ENCODE measurements around the gene FOXA3. TPM values are rescaled to one million over a fixed set of nuclear protein-coding genes. Genes with fewer than 3 reads are reported as not detected.
"Not testable (repeated sequence)": the region's sequence is repeated elsewhere in the genome, so short reads cannot be mapped to it uniquely, and the experiment has no call there.

FOXA3 gene
- total RNA-seq, 4 donors from 2014 or later = not detected

DNA sequence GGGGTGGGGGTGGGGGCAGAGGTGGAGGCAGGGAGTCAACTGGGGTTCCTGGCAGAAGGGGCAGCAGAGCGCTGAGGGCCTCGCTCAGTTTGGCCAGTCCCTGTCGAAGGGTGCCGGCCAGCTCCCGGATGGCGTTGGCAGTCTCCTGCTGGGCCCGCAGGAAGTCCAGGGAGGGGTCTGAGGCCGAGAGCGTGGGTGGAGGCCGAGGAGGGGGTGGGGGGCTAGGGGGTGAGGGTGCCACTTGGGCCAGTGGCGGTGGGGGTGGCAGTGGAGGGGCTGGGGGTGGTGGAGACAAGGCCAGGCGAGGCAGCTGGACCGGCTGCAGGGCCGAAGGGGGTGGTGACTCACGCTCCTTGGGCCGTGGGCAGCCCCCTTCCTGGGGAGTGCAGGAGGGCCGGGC lies 26.8 kb downstream of the FOXA3 start:
- Histone ChIP-seq H3K4me3 (no peak overlapping the region), H3K27me3 (no peaks in the 10 kb centered on the region), H3K36me3 (peaks cover 0 to 3% of the 10 kb centered on the region in 2 donors), H3K9me3 (no peaks in the 10 kb centered on the region), H3K4me1 (peaks cover 5 to 6% of the 10 kb centered on the region in 2 donors), H3K27ac (no peak overlapping the region)
- DNase-seq (no peak), ATAC-seq (no peak)
- intact Hi-C loops (cut with DNase I; ENCODE audit: low total_unique reads) (no loop called here), in situ Hi-C loops (cut with MboI; ENCODE audit: low sequenced_read_pairs in 4 of 4) (no loop called here)
- TF ChIP-seq, protein P1, sequence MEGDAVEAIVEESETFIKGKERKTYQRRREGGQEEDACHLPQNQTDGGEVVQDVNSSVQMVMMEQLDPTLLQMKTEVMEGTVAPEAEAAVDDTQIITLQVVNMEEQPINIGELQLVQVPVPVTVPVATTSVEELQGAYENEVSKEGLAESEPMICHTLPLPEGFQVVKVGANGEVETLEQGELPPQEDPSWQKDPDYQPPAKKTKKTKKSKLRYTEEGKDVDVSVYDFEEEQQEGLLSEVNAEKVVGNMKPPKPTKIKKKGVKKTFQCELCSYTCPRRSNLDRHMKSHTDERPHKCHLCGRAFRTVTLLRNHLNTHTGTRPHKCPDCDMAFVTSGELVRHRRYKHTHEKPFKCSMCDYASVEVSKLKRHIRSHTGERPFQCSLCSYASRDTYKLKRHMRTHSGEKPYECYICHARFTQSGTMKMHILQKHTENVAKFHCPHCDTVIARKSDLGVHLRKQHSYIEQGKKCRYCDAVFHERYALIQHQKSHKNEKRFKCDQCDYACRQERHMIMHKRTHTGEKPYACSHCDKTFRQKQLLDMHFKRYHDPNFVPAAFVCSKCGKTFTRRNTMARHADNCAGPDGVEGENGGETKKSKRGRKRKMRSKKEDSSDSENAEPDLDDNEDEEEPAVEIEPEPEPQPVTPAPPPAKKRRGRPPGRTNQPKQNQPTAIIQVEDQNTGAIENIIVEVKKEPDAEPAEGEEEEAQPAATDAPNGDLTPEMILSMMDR (IDR thresholded peaks at IDR 0.05 in 4 of 5, conservative IDR thresholded peaks at IDR 0.05 in 1 of 5) = no peak
- no peak for TF ChIP-seq POLR2A (IDR thresholded peaks at IDR 0.05)

DNA sequence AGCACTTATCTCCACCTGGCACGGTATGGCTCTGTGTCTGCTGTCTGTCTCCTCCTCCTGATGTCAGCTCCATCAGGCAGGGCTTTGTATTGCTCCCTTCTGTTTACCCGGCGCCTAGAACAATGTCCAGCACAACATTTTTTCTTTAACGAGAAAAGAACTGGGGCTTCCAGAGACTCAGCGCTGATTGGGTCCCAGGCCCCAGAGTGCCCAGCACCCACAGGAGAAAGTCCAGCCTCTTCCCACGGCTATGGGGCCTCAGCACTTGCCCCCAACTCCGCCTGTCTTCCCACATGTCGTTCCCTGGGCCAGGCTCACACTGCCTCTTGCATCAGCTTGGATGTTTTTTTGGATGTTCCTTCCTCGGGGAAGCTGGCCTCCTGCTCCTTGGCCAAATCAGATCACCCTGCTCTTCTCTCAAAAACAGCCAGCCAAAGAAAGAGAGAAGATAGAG lies 31.4 kb downstream of the FOXA3 start:
- no peaks in the 10 kb centered on the region for H3K27me3 ChIP-seq
- TF ChIP-seq POLR2A (IDR thresholded peaks at IDR 0.05) = no peak
- TF ChIP-seq, protein P1 (IDR thresholded peaks at IDR 0.05 in 4 of 5, conservative IDR thresholded peaks at IDR 0.05 in 1 of 5) = no peak
- H3K4me1 ChIP-seq = no peaks in the 10 kb centered on the region
- peaks cover 0 to 33% of the 10 kb centered on the region in 2 donors for H3K36me3 ChIP-seq
- DNase-seq (no peak), ATAC-seq (no peak)
- no peaks in the 10 kb centered on the region for H3K9me3 ChIP-seq
- H3K4me3 ChIP-seq = no peak overlapping the region
- H3K27ac ChIP-seq = no peak overlapping the region
- in situ Hi-C loops (cut with MboI; ENCODE audit: low sequenced_read_pairs in 4 of 4) = no loop called here
- intact Hi-C loops (cut with DNase I; ENCODE audit: low total_unique reads) = no loop called here

DNA sequence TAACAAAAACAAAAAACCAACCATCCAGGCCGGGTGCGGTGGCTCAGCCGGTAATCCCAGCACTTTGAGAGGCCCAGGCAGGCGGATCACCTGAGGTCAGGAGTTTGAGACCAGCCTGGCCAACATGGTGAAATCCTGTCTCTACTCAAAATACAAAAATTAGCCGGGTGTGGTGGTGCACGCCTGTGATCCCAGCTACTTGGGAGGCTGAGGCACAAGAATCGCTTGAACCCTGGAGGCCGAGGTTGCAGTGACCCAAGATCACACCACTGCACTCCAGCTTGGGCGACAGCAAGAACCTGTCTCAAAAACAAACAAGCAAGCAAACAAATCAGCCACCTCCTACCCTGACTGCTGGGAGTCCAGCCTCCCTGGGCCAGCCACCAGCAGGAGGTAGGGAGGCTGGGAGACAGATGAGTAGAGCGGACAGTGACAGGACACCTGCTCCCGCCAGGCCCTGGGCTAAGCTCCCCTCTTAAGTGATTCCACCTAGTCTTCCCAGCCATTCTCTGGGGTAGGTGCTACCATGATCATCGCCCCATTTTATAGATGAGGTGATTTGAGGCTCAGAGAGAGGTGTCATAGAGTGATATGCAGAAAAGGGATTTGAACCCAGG lies 32.0 kb downstream of the FOXA3 start:
- H3K9me3 ChIP-seq; H3K4me1 ChIP-seq; H3K4me3 ChIP-seq; DNase-seq; intact Hi-C loops (cut with DNase I; ENCODE audit: low total_unique reads); H3K27me3 ChIP-seq; in situ Hi-C loops (cut with MboI; ENCODE audit: low sequenced_read_pairs in 4 of 4); ATAC-seq; H3K27ac ChIP-seq: not testable (repeated sequence)
- peaks cover 0 to 33% of the 10 kb centered on the region in 2 donors for H3K36me3 ChIP-seq

DNA sequence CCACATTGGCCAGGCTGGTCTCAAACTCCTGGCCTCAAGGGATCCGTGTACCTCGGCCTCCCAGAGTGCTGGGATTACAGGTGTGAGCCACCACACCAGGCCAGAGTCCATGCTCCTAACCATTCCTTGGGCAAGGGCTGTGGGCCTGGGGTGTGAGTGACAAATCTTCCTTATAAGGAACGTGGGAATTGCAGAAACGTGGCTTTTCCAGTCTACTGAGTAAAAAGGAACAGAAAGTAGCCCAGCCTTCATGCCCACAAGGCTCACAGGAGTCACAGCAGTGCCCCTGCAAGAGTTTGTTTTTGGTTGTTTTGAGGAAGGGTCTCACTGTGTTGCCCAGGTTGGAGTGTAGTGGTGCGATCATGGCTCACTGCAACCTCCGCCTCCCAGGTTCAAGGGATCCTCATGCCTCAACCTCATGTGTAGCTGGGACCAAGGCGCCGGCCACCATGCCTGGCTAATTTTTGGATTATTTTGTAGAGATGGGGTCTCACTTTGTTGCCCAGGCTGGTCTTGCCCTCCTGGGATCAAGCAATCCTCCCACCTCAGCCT lies 33.2 kb downstream of the FOXA3 start:
- H3K27ac ChIP-seq = no peak overlapping the region
- peaks cover 7 to 11% of the 10 kb centered on the region in 2 donors for H3K4me1 ChIP-seq
- in situ Hi-C loops (cut with MboI; ENCODE audit: low sequenced_read_pairs in 4 of 4) (no loop called here), intact Hi-C loops (cut with DNase I; ENCODE audit: low total_unique reads) (no loop called here)
- ATAC-seq (no peak), DNase-seq (no peak)
- no peak overlapping the region for H3K4me3 ChIP-seq
- no peaks in the 10 kb centered on the region for H3K9me3 ChIP-seq
- TF ChIP-seq, protein P1 (IDR thresholded peaks at IDR 0.05 in 4 of 5, conservative IDR thresholded peaks at IDR 0.05 in 1 of 5) = no peak
- TF ChIP-seq POLR2A (IDR thresholded peaks at IDR 0.05) = no peak
- peaks cover 0 to 33% of the 10 kb centered on the region in 2 donors for H3K36me3 ChIP-seq
- no peaks in the 10 kb centered on the region for H3K27me3 ChIP-seq

DNA sequence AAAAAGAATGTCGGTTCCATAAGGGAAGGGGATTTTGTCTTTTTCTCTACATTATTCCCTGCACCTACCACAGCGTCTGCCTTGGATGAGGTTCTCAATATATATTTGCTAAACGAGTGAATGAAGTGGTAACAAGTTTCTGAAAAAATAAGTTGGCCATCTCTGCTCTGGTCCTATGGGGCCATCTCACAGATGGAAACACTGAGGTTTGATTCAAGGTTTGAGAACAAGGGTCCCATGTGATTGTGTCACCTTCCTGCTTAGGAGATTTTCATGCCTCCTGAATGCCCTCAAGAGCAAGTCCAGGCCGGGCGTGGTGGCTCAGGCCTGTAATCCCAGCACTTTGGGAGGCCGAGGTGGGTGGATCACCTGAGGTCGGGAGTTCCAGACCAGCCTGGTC lies 35.1 kb downstream of the FOXA3 start:
- peaks cover 0 to 33% of the 10 kb centered on the region in 2 donors for H3K36me3 ChIP-seq
- in situ Hi-C loops (cut with MboI; ENCODE audit: low sequenced_read_pairs in 4 of 4) = no loop called here

More for the DNA sequence above, 35.1 kb downstream of the FOXA3 start:
- no peak for TF ChIP-seq POLR2A (IDR thresholded peaks at IDR 0.05)
- TF ChIP-seq, protein P1 (IDR thresholded peaks at IDR 0.05 in 4 of 5, conservative IDR thresholded peaks at IDR 0.05 in 1 of 5) = no peak
- Histone ChIP-seq H3K9me3 (no peaks in the 10 kb centered on the region), H3K27me3 (no peaks in the 10 kb centered on the region), H3K4me3 (no peak overlapping the region), H3K27ac (no peak overlapping the region), H3K4me1 (peaks cover 7 to 16% of the 10 kb centered on the region in 2 donors)
- no peak for ATAC-seq
- intact Hi-C loops (cut with DNase I; ENCODE audit: low total_unique reads) = no loop called here
- no peak for DNase-seq
